ENCODE measurements around the gene LHFPL6.

The LHFPL6 gene

DNA sequence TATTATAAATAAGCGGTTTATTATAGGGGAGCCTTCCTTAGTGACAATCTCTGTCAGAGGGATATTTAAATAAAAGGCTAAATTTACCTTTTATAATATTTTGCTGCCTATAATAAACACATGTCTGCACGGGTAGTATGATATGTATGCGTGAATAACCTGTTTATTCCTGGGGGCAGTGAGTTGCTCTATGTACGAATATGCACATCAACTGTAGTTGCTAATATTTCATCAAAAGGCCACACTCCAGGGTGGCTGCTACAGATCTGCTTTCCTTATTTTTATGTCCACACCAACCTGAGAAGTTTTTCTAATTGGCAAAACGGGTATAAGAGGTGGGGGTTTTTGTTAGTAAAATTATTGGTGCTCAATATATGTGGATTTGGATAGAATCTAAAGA, 192.0 kb downstream of the LHFPL6 start:
- no peak for DNase-seq (ENCODE audit: low read depth)

- no peak for DNase-seq (ENCODE audit: low read depth)
Measured at GRCh38 chr13:39410096-39410901, 192.7 kb downstream of the LHFPL6 start.

- no peak for DNase-seq (ENCODE audit: low read depth)
Measured at GRCh38 chr13:39408512-39408911, 194.5 kb downstream of the LHFPL6 start.

GRCh38 chr13:39407786-39408185, 195.2 kb downstream of the LHFPL6 start:
- no peak for DNase-seq (ENCODE audit: low read depth)

DNA sequence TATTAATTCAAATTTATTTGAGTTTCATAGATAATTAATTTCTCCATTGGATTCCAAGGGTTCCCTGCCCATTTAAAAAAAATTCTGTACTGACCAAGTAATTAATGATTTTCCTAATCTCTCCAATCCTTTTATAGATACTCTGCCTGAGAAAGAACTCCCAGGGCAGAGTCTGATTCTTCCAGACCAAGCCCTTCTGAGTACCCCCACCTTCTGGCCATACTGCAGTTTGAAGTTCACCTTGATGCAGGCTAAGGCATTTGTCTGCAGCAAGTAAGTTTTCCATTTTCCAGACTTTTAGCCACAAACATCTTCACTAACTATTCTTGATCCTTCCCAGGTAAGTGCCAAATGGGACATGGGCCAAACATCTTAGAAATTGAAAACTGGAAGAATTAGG, 195.9 kb downstream of the LHFPL6 start:
- DNase-seq (ENCODE audit: low read depth): no peak

- DNase-seq (ENCODE audit: low read depth): no peak
Measured at GRCh38 chr13:39406688-39407087, 196.3 kb downstream of the LHFPL6 start.

- no peak for DNase-seq (ENCODE audit: low read depth)
Measured at GRCh38 chr13:39405596-39406205, 197.3 kb downstream of the LHFPL6 start.

DNA sequence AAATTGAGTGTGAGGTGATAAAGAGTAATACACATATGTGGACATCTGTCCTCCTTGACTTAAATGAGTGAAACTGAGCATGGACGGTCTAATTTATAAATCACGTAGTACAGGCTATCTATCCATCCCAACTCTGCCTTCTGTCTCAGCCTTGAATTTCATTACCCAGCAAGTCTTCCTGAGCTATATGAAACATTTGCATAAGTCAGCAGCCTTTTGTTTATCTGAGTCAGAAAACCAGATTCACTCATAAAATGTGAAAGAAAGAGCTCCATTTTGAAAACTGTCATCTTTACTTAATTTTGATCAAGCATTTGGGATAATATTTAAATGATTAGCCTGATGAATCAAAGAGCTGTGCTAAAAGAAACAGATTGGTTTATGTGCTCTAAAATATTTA, 197.9 kb downstream of the LHFPL6 start:
- DNase-seq (ENCODE audit: low read depth): no peak

DNA sequence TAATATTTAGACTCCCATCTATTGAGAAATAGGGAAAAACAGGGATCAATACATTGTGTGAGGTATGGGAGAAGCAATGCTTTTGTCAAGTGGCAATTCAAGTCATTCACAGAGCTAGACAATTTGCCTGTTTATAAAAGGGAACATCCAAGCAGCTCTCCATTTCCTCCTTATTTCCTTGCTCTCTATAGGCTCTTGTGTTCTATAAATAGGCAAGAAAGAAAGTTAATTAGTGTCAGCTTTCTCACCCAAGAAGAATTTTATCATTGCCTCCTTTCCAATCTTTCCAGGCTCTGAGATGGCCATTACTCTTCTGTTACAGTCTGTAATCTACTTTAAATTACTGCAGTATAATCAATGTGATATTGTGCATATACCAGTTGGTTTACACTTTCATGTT, 199.9 kb downstream of the LHFPL6 start:
- no peak for DNase-seq (ENCODE audit: low read depth)

GRCh38 chr13:39402221-39402970, 200.6 kb downstream of the LHFPL6 start:
- no peak for DNase-seq (ENCODE audit: low read depth)

DNA sequence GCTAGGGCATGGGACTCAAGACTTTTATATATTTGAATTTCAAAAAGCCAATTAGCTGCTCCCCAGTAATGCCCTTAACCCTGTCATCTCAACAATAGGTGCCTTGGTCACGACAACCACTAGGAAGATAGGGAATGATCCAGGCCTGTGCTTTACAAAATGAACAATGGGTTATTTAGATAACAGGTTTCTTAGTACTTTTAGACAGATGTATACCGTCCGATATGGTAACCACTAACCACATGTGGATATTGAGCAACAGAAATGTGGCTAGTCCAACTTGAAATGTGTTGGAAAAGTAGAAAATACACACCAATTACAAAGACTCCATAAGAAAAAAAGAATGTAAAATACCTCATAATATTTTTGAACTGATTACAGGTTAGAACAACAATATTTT, 201.2 kb downstream of the LHFPL6 start:
- no peak for DNase-seq (ENCODE audit: low read depth)

- no peak for DNase-seq (ENCODE audit: low read depth)
Measured at GRCh38 chr13:39401046-39401705, 201.8 kb downstream of the LHFPL6 start.

- no peak for DNase-seq (ENCODE audit: low read depth)
Measured at GRCh38 chr13:39399102-39399501, 203.9 kb downstream of the LHFPL6 start.

GRCh38 chr13:39397896-39398265, 205.1 kb downstream of the LHFPL6 start:
- no peak for DNase-seq (ENCODE audit: low read depth)

DNA sequence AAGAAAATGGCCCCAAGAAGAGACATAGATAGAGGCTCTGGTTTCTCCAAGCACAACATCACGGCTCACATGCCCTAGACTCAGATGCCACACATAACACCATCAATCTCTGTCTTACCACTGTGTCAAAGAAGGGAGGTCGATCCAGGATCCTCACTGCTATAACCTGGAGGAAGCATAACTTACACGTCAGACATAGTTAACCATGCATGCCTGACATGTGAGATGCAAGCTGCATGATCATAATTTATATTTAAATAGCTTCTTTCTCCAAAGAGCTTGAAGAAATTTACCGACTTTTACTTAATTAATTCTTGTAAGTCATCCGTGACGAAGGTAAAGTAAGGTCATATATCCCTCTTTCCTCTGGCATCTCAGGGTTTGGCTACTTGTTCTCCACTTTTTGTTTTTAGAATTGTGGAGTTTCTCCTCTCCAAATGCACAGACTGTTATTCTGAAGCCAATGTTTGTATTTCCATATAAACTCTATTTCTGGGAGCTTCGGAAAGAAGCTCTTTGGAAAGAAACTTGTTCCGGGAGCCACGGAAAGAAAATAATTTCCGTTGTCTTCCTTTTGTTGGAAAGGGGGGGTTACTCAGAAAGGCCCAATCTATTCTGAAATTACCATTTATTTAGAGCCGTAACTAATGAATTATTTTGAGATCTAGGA, 205.6 kb downstream of the LHFPL6 start:
- no peak for DNase-seq (ENCODE audit: low read depth)

- DNase-seq (ENCODE audit: low read depth): no peak
Measured at GRCh38 chr13:39394796-39395678, 208.0 kb downstream of the LHFPL6 start.

DNA sequence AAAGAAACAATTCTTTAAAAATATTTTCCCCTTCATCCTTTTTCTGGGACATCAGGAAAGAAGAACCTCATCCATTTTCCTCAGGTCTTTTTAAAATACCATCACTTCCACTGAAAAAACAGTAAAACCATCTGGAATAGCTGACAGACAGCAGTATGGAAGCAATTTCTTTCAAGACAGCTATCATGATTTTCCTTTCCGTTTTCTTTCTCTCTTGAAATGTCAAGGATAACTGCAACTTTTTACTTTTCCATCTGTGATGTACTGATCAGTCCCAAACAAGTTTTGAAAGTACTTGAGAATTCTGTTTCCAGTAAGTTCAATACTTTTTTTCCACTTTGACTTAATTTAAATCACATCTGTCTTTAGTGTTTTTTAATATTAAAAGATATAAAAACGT, 211.2 kb downstream of the LHFPL6 start:
- DNase-seq (ENCODE audit: low read depth): no peak

- DNase-seq (ENCODE audit: low read depth): no peak
Measured at GRCh38 chr13:39389013-39389412, 214.0 kb downstream of the LHFPL6 start.

GRCh38 chr13:39385621-39386231, 217.3 kb downstream of the LHFPL6 start:
- DNase-seq (ENCODE audit: low read depth): no peak

DNA sequence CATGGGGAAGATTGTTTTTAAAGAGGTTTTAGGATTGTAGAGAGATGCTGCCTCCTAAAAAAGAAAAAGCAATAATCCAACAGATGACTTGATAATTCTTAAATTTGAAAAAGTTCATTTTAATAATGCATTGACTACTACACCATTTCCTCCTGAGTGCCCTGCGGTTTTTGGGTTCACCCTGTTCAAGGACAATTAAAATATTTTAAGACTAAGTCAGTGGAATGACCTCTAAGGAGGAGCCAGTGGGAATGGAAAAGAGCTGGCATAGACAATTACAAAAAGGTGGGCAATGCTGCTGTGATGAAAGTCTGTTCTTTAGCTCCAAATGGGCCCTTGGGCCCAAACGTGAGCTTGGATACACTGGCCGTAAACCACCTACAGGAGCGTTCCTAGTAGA, 217.8 kb downstream of the LHFPL6 start:
- DNase-seq (ENCODE audit: low read depth): no peak

DNA sequence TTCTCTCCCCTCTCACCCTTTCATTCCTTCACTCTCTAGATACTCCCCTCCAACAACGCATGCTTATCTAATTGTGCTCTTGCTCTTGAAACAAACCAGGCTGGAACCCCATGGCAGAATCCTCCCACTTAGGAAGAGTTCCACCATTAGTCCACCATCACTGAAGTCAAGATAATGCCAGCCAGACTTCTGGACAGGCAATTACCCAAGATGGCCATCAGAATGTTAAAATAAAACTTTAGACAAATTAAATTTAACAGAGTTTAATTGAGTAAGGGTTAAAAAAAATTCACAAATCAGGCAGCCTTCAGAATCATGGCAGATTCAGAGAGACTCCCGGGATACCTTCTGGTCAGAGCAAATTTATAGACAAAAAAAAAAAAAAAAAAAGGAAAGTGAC, 221.5 kb downstream of the LHFPL6 start:
- no peak for DNase-seq (ENCODE audit: low read depth)

Data from HS-27A (cell line).